T follicular helper cell (primary cell): ENCODE measurements around the gene MFSD2A.
"Not testable (repeated sequence)": the region's sequence is repeated elsewhere in the genome, so short reads cannot be mapped to it uniquely, and the experiment has no call there.

Experiments used
- DNase-seq: peaks from one replicate; pipeline ENCODE4 v3.0.0-alpha.2; 2020; ENCODE audit warnings: low read depth

The MFSD2A gene

GRCh38 chr1:40003156-40004093 is 48.5 kb downstream of the MFSD2A start:
- DNase-seq, result no peak

- no peak for DNase-seq
Observed at GRCh38 chr1:40004857-40005256, 49.9 kb downstream of the MFSD2A start.

- DNase-seq, result not testable (repeated sequence)
Observed at GRCh38 chr1:40007481-40008034, 52.6 kb downstream of the MFSD2A start.

GRCh38 chr1:40011198-40011597 is 56.3 kb downstream of the MFSD2A start:
- DNase-seq, result no peak

- DNase-seq, result no peak
Observed at GRCh38 chr1:40014253-40014706, 59.3 kb downstream of the MFSD2A start.

- no peak for DNase-seq
Observed at GRCh38 chr1:40014812-40015594, 60.1 kb downstream of the MFSD2A start.

- no peak for DNase-seq
Observed at GRCh38 chr1:40017951-40018575, 63.1 kb downstream of the MFSD2A start.
